Activated naive CD4-positive, alpha-beta T cell treated with anti-CD3 and anti-CD28 coated beads, Interleukin-2, amount 10 ng/mL, durations not matched to agents 7 days and 5 days (primary cell): ENCODE results near the gene MTG1.
A peak's percentile ranks its signal among the peaks of the same experiment; 100 is the strongest.
"Not testable (repeated sequence)": the region's sequence is repeated elsewhere in the genome, so short reads cannot be mapped to it uniquely, and the experiment has no call there.

Experiments
- CTCF ChIA-PET: fragments of 350-600 bp; sonication (Branson Sonifier 250); formaldehyde crosslinking; loops from one replicate; lab custom pipeline; 2021; ENCODE audit warnings: antibody characterized with exemption; lab: Charles Lee
- DNase-seq: peaks from one replicate; pipeline ENCODE4 v3.0.0-alpha.2; 2020
- H3K27ac Mint-ChIP-seq: one replicate; pipeline ENCODE4 v1.8.0; 2021; ENCODE audit warnings: mild to moderate bottlenecking, moderate library complexity, mixed read lengths
- H3K27me3 Mint-ChIP-seq: one replicate; pipeline ENCODE4 v1.8.0; 2021; ENCODE audit warnings: mild to moderate bottlenecking, mixed read lengths
- H3K36me3 Mint-ChIP-seq: one replicate; pipeline ENCODE4 v1.8.0; 2021; ENCODE audit warnings: mixed read lengths
- H3K4me1 Mint-ChIP-seq: one replicate; pipeline ENCODE4 v1.8.0; 2021; ENCODE audit warnings: mixed read lengths
- H3K4me3 Mint-ChIP-seq: one replicate; pipeline ENCODE4 v1.8.0; 2021; ENCODE audit warnings: mild to moderate bottlenecking, moderate library complexity, mixed read lengths
- H3K9me3 Mint-ChIP-seq: one replicate; pipeline ENCODE4 v1.8.0; 2021; ENCODE audit warnings: mixed read lengths

MTG1 gene

DNA sequence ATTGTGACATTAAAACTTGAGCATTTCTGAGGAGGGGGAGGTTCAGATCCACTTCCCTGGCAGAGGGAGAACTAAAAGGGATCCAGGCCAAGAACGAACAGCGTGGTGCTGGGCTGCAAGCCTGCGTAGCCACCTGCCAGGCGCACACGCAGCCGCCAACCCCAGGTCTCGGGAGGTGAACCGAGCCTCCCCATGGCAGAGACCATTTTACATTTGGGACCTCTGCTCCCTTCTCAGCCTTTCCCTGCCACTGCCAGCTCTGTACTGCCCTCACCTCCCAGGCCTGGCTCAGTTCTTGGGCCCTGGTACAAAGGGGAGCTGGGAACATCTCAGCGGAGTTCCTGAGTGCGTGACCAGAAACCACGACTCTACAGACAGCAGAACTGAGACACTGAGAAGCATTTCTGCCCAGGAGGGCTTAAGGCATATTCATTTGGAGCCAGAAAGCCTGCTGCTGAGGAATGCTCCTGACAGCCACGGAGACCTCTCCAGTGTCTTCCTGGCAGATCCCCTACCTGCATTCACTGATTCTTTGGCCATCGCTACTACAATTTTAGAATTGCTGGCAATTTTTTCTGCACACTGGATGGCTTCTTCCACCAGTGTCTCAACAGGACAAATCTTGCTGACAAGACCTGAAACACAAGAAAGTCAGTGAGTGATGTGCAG, 28.4 kb upstream of the MTG1 start:
- Mint-ChIP-seq H3K27ac (no peak overlapping the region), H3K4me3 (no peak overlapping the region), H3K36me3 (peaks cover 19% of the 10 kb centered on the region), H3K4me1 (no peaks in the 10 kb centered on the region), H3K27me3 (no peaks in the 10 kb centered on the region), H3K9me3 (no peaks in the 10 kb centered on the region)
- no peak for DNase-seq
- CTCF ChIA-PET = no interaction called here

DNA sequence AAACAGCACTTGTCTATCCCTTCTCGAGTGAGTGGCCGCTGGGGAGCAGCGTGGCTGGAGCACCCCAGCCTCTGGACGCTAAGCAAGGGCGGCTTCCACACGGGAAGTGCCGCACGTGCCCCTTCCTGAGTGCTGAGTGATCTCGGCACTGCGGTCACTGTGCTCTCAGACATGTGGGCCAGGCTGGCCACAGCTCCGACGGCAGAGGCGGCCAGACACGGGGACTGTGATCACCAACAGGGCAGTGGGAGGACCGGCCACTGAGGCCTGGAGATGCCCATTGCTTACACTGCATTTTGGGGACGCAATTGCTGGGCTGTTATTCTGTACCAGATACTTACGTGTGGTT, 27.9 kb upstream of the MTG1 start:
- CTCF ChIA-PET = no interaction called here

DNA sequence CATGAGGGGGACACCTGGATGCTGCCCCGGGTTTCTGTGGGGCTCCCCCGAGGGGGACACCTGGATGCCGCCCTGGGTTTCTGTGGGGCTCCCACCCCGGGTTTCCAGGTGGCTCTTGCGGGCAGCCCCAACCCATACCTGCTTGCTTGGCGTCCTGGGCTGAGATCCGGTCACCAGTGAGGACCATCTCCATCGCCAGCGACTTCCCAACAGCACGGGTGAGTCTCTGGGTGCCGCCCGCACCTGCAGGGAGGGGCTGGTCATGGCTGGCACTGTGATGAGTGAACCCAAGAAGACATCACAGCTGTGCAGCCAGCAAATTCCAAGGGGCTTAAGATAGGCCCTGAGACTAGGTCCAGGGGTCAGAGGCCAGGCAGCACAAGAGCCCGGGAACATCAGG, 27.2 kb upstream of the MTG1 start:
- no peak for DNase-seq
- H3K36me3 Mint-ChIP-seq = peaks cover 19% of the 10 kb centered on the region
- H3K4me1 Mint-ChIP-seq = peaks cover 3% of the 10 kb centered on the region
- H3K27me3 Mint-ChIP-seq = no peaks in the 10 kb centered on the region
- H3K9me3 Mint-ChIP-seq = no peaks in the 10 kb centered on the region
- CTCF ChIA-PET = no interaction called here
- no peak overlapping the region for H3K4me3 Mint-ChIP-seq
- no peak overlapping the region for H3K27ac Mint-ChIP-seq

More for the DNA sequence above, 27.9 kb upstream of the MTG1 start:
- Mint-ChIP-seq H3K4me3 (no peak overlapping the region), H3K9me3 (no peaks in the 10 kb centered on the region), H3K4me1 (no peaks in the 10 kb centered on the region), H3K27me3 (no peaks in the 10 kb centered on the region), H3K36me3 (peaks cover 19% of the 10 kb centered on the region), H3K27ac (no peak overlapping the region)
- no peak for DNase-seq

DNA sequence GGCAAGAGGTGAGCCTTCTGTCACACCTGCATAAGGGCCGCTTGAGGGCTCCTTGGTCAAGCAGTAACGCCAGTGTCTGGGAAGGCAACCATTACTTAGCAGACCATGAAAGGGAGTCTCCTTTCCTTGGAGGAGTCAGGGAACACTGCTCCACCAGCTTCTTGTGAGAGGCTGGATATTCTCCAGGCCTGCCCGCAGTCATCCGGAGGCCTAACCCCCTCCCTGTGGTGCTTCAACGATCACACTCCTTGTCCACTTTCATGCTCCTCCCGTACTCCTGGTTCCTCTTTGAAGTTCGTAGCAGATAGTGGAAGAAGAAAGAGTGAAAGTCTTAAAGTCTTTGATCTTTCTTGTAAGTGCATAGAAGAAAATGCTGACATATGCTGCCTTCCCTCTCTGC, 26.5 kb upstream of the MTG1 start:
- H3K4me3 Mint-ChIP-seq, DNase-seq, H3K4me1 Mint-ChIP-seq, H3K27me3 Mint-ChIP-seq, H3K27ac Mint-ChIP-seq, H3K9me3 Mint-ChIP-seq, CTCF ChIA-PET: not testable (repeated sequence)
- H3K36me3 Mint-ChIP-seq = peaks cover 19% of the 10 kb centered on the region

DNA sequence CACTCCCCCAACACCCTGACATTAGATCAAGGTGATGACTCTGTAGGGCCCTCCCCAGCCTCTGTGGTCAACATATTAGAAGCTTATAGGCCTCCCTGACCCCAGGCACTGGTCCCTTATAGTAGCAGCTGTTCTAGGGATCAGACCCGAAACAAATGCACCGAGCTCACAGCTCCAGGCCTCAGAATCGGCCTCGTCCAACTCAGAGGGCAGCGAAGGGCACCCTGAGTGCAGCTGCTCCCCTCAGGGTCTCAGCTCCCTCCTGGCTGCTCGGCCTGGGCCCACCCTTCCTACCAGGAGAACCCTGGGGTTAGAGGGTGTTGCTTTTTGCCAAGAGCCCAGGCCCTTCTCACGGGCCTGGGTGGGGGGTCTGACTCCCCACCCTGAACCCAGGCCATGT, 25.8 kb upstream of the MTG1 start:
- Mint-ChIP-seq H3K4me1 (peaks cover 8% of the 10 kb centered on the region), H3K36me3 (peaks cover 19% of the 10 kb centered on the region), H3K27me3 (no peaks in the 10 kb centered on the region), H3K27ac (no peak overlapping the region), H3K4me3 (no peak overlapping the region), H3K9me3 (no peaks in the 10 kb centered on the region)
- no peak for DNase-seq
- CTCF ChIA-PET = no interaction called here

DNA sequence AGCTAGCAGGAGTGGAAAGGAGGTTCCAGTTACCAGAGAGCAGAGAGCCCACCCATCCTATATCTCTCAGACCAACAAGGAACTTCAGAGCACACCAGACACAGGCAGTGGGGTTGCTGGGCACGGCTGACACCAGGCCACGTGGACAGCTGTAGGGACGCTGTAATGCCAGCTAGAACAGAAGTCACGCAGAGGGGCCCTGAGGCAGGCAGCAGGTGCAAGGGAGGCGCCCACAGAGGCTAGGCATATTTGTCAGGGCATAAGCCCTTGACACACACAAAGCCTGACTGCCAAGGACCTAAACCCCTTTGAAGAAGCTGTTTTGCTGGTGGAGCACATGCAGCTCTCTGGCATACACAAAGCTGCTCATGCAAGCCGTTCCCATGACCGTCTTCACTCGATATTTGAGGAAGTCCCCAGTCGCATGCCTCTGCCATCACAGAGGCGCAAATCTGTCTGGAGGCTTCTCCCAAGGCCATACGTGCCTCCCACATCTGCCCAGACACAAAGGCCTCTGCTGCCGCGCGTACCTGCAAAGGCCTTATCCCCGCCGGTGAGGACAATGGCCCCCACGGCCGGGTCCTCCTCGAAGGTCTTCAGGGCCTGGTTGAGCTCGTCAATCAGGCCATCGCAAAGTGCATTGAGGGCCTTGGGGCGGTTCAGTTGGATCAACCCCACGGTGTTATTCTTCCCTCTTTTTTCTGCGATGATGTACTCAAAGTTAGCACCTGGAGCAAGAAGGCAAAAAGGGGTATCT, 23.7 kb upstream of the MTG1 start:
- Mint-ChIP-seq H3K27me3 (peaks cover 6% of the 10 kb centered on the region), H3K27ac (no peak overlapping the region), H3K4me3 (peak overlapping the region; percentile 36), H3K36me3 (peaks cover 13% of the 10 kb centered on the region), H3K9me3 (no peaks in the 10 kb centered on the region), H3K4me1 (peaks cover 16% of the 10 kb centered on the region)
- no peak for DNase-seq
- CTCF ChIA-PET = interaction anchor here (2.6 kb wide), 1 partner anchor 41 kb away, joined by 9 read pairs; no protein-coding TSS in a partner anchor

DNA sequence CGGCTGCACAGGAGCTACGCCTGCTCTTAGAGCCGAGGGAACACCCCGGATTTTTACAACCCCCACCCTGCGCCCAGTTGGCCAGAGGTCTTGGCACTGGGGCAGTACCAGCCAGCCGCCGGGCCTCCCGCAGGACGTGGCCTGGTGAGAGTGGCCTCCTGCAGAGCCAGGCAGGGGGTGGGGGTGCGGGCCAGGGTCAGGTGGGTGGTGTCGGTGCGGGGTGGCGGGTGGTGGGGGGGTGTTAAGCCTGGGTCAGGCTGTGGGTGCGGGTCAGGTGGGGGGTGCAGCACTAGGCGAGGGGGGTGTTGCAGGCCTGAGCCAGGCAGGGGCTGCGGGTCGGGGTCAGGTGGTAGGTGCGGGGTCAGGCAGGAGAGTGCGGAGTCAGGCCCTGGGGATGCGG, 21.4 kb upstream of the MTG1 start:
- no peaks in the 10 kb centered on the region for H3K9me3 Mint-ChIP-seq
- H3K36me3 Mint-ChIP-seq = peaks cover 12% of the 10 kb centered on the region
- peaks cover 19% of the 10 kb centered on the region for H3K4me1 Mint-ChIP-seq
- no peak overlapping the region for H3K27ac Mint-ChIP-seq
- CTCF ChIA-PET = no interaction called here
- peaks cover 24% of the 10 kb centered on the region for H3K27me3 Mint-ChIP-seq
- H3K4me3 Mint-ChIP-seq = peak overlapping the region; percentile 75
- DNase-seq = no peak

DNA sequence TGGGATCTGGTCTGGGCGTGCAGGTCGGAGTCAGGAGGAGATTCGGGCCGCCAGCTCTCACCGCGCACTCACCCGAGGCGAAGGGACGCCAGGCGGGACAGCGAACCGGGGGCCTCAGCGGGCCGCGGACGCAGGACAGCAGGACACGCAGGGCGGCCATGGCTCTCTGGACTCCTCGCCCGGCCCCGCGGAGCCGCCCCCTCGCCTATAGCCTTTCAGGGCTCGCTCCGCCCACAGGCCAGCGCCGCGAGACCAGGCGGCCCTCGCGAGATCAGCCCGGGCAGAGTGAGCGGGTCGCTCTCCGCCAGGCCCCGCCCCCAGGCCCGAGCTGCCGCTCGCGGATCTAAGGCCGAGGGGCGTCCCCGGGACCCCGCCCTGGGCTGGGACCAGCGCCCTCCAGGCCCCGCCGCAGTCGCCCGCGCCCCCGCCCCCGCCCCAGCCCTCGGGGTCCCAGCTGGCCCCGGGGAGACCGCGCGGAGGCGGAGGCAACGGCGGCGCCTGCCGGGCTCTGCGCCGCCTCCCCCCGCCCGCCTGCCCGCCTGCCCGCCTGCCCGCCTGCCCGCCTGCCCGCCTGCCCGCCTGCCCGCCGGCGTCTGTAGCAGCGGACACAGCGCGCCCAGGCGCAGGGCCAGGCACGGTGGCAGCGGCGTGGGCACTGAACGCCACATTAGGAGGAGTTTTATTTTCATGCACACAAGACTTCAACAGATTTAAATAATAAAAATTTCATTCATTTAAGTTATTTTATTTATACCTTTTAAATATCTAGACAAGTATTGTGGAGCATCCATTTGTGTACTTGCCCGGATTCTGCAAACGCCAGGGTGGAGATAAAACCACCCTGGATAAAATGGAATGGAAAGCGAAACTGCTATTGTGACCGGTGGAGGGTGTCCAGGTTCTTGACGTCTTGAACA, 20.5 kb upstream of the MTG1 start, which contains the start of gene ECHS1:
Gene ECHS1, minus strand, starts transcription at position 181 of the 917 bp plus-strand sequence. Its CDS starts 21 bp downstream, at position 160.
- H3K36me3 Mint-ChIP-seq = peaks cover 7% of the 10 kb centered on the region
- CTCF ChIA-PET = interaction anchor here (0.6 kb wide), 1 partner anchor 44 kb away, joined by 3 read pairs; no protein-coding TSS in a partner anchor
- no peaks in the 10 kb centered on the region for H3K9me3 Mint-ChIP-seq
- peaks cover 28% of the 10 kb centered on the region for H3K27me3 Mint-ChIP-seq
- H3K4me1 Mint-ChIP-seq = peaks cover 19% of the 10 kb centered on the region
- DNase-seq = peak; percentile 96
- peak within 1 kb of the TSS; percentile 75 for H3K4me3 Mint-ChIP-seq
- H3K27ac Mint-ChIP-seq = peak within 1 kb of the TSS; percentile 85

DNA sequence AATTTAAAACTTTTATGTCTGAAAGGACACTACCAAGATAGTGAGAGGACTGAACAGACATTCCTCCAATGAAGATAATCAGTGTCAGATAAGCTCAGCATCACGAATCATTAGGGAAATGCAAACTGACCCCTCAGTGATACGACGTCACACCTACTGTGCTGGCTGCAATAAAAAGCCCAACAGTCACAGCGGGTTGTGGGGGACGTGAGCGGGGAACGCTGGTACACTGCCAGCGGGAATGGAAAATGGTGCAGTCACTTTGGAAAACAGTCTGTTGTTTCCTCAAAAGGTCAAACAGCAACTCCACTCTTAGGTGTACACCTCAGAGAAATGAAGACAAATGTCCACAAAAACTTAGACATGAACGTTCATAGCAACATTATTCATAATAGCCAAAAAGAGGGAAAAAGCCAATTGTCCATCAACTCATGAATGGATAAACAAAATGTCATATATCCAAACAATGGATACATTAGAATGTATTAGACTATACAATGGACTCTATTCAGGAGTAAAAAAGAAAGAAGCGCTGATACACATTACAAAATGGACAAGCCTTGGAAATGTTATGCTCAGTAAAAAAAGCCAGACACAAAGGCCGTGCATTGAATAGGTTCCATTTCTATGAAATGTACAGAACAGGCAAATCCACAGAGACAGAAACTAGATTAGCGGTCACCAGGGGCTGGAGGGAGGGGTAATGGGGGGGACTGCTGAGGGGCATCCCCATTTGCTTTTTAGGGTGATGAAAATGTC, 18.4 kb upstream of the MTG1 start:
- peaks cover 19% of the 10 kb centered on the region for H3K4me1 Mint-ChIP-seq
- CTCF ChIA-PET = interaction anchor here (1.0 kb wide), 1 partner anchor 12 kb away, joined by 4 read pairs; no protein-coding TSS in a partner anchor

DNA sequence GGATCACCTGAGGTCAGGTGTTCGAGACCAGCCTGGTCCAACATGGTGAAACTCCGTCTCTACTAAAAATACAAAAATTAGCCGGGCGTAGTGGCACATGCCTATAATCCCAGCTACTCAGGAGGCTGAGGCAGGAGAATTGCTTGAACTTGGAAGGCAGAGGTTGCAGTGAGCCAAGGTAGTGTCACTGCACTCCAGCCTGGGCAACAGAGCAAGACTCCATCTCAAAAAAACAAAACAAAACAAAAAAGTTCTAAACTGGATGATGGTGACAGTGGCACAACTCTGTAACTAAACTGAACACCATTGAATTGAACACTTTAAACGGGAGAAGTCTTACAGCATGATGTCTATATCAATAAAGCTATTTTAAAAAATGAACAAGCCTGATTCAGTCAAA, 17.8 kb upstream of the MTG1 start:
- DNase-seq, H3K9me3 Mint-ChIP-seq, H3K36me3 Mint-ChIP-seq, H3K27ac Mint-ChIP-seq: not testable (repeated sequence)
- Mint-ChIP-seq H3K4me1 (peaks cover 19% of the 10 kb centered on the region), H3K4me3 (peak overlapping the region; percentile 49), H3K27me3 (peaks cover 44% of the 10 kb centered on the region)
- CTCF ChIA-PET = interaction anchor here (1.0 kb wide), 1 partner anchor 11 kb away, joined by 4 read pairs; no protein-coding TSS in a partner anchor

More for the DNA sequence above, 18.4 kb upstream of the MTG1 start:
- DNase-seq = no peak
- no peaks in the 10 kb centered on the region for H3K9me3 Mint-ChIP-seq
- H3K27me3 Mint-ChIP-seq = peaks cover 38% of the 10 kb centered on the region
- peaks cover under 1% of the 10 kb centered on the region for H3K36me3 Mint-ChIP-seq
- H3K4me3 Mint-ChIP-seq = peak overlapping the region; percentile 15
- H3K27ac Mint-ChIP-seq = no peak overlapping the region

DNA sequence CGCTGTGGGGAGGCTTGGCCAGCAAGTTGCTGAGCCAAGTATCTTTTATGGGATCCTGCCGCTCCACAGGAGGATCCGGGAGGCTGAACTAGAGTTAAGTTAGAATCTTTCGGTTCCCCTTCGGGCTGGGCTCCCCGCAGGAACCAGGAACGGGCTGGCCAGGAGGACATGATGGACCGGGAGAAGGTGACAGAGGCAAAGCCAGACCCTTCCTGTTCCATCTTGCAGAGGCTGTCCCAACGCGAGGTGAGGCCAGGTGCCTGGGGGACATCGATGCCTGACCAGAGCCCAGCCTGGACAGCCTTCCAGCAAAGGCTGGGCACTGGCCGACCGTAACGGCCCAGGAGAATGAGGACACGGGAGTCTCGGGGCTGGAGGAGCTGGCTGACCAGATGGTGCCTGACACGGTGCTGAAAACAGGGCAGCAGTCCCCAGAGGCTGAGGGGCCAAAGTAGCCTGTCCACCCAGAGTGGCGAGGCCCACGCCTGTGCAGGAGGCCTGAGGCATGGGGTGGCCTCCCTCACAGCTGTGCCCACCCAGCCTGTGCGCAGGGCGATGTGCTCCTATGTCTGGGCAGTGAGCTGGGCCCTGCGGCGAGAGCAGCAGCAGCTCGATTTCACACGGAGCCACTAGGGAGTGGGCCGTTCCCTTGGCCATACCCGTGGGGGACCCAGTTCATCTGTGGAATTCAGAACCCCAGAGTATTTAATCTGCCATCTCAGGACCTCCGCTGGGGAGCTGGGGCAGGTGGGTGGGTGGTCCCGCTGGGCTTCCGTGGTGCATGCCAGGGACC, 16.7 kb upstream of the MTG1 start:
- no peaks in the 10 kb centered on the region for H3K36me3 Mint-ChIP-seq
- peaks cover 46% of the 10 kb centered on the region for H3K27me3 Mint-ChIP-seq
- H3K4me1 Mint-ChIP-seq = peaks cover 12% of the 10 kb centered on the region
- no peak overlapping the region for H3K27ac Mint-ChIP-seq
- no peaks in the 10 kb centered on the region for H3K9me3 Mint-ChIP-seq
- peak overlapping the region; percentile 54 for H3K4me3 Mint-ChIP-seq
- no peak for DNase-seq
- CTCF ChIA-PET = no interaction called here

DNA sequence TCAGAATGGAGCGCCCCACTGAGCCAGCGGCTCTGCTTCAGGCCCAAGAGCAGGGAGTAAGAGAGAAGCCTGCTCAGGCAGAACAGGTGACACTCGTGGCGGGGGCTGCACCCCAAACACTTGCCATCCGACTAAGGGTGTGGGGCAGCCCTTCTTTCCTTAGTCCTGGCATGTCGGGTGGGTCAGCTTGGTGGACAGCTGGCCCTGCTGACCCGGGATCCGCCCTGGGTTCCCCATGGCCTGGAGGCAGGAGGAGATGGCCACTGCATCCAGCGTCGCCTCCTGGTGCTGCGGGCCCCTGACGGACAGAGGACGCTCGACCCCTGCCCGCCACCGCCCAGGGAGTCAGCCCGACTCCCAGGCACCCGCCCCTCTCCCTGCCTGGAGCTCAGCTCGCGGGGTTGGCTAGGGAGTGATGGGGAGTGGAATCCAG, 16.1 kb upstream of the MTG1 start:
- CTCF ChIA-PET = interaction anchor here (0.8 kb wide), 1 partner anchor 9 kb away, joined by 3 read pairs; no protein-coding TSS in a partner anchor
- Mint-ChIP-seq H3K9me3 (no peaks in the 10 kb centered on the region), H3K27ac (no peak overlapping the region), H3K4me1 (peaks cover 11% of the 10 kb centered on the region), H3K36me3 (no peaks in the 10 kb centered on the region), H3K27me3 (peaks cover 46% of the 10 kb centered on the region), H3K4me3 (peak overlapping the region; percentile 78)
- no peak for DNase-seq
